ENCODE data around the gene ATP11A. TPM values are rescaled to one million over a fixed set of nuclear protein-coding genes. Genes with fewer than 3 reads are reported as not detected.

ATP11A gene
- total and polyA plus RNA-seq, 9 donors: 11.9 to 26.7 (median 21.3) TPM

DNA sequence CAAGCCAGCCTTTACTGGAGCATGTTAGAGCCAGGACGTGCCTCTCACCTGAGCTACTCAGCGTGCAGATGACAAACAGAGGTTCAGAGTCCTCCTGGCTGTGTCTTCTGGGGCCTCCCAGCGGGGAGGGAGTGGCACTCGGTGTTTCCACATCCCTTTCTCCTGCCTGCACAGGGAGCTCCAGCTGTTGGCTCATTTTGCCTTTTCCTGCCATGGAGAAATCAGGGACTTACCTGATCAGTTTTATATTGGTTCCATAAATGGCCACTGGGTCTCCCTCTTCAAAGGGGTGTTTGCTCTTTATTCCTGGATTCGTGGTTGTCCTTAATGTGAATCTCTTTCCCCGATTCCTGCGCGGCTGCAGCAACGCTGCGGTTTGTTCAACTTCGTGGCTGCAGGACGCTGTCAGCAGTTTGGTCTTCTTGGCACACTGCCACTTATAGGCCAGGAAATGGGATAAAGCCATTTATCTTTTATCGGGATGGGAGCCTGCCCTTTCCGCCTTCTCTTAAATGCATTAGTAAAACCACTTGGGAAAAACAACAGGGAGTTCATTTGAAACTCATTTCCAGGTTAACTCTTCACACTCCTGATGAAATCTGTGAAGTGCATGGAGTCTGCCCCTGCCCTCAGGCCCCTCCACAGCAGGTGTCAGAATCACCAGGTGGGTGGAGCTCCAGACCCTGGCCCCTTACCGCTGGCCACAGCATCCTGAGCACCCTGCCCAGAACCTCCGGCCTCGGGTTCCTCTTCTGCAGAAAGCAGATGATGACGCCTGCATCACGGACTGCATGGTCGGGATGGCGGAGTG, 239.3 kb downstream of the ATP11A start:
- no peaks in the 10 kb centered on the region for H3K36me3 ChIP-seq (ENCODE audit: control insufficient read depth, insufficient read depth, low read length)
- H3K9me3 ChIP-seq (replicated peaks; ENCODE audit: control insufficient read depth, low read depth, low read length): no peaks in the 10 kb centered on the region
- WGBS (ENCODE audit: insufficient coverage): 12% methylated on average over 21 of the region's 21 CpGs
- no peak overlapping the region for H3K27ac ChIP-seq (ENCODE audit: low read length)
- no peak overlapping the region for H3K4me3 ChIP-seq (ENCODE audit: low read length)
- H3K4me1 ChIP-seq (ENCODE audit: control insufficient read depth, insufficient read depth, low read length): peaks cover 23% of the 10 kb centered on the region
- peaks cover 13% of the 10 kb centered on the region for H3K27me3 ChIP-seq (ENCODE audit: control insufficient read depth, insufficient read depth, low read length)
- peak; percentile 70 for DNase-seq

DNA sequence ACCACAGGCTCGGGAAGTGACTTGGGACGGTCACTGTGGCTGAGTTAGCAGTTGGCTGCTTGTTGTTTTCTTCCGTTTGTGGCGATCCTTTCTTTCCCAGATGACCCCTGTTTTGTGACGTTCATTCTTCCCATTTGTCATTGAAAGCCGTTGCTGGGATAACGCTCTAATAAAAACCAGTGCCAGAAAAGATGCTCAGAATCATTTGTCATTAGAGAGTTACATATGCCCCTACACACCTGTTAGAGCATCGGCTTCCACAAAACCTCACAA, 239.9 kb downstream of the ATP11A start:
- no peak for DNase-seq
- 23% methylated on average over 7 of the region's 8 CpGs for WGBS (ENCODE audit: insufficient coverage)
- Histone ChIP-seq H3K9me3 (replicated peaks; ENCODE audit: control insufficient read depth, low read depth, low read length) (no peaks in the 10 kb centered on the region), H3K36me3 (ENCODE audit: control insufficient read depth, insufficient read depth, low read length) (no peaks in the 10 kb centered on the region), H3K4me1 (ENCODE audit: control insufficient read depth, insufficient read depth, low read length) (peaks cover 23% of the 10 kb centered on the region), H3K27ac (ENCODE audit: low read length) (no peak overlapping the region), H3K4me3 (ENCODE audit: low read length) (no peak overlapping the region), H3K27me3 (ENCODE audit: control insufficient read depth, insufficient read depth, low read length) (peaks cover 13% of the 10 kb centered on the region)

DNA sequence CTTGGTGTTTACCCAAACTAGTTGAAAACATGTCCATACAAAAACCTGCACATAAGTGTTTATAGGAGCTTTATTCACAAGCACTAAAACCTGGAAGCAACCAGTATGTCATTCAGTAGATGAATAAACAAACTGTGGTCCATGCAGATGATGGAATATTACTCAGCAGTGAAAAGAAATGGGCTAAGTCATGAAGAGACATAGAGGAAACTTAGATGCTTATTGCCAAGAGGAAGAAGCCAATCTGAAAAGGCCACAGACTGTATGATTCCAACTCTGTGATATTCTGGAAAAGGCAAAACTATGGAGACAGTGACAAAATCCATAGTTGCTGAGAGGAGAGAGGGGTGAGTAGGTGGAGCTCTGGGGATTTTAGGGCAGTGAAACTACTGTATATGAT, 240.4 kb downstream of the ATP11A start:
- Histone ChIP-seq H3K27me3 (ENCODE audit: control insufficient read depth, insufficient read depth, low read length) (peaks cover 13% of the 10 kb centered on the region), H3K4me3 (ENCODE audit: low read length) (no peak overlapping the region)

DNA sequence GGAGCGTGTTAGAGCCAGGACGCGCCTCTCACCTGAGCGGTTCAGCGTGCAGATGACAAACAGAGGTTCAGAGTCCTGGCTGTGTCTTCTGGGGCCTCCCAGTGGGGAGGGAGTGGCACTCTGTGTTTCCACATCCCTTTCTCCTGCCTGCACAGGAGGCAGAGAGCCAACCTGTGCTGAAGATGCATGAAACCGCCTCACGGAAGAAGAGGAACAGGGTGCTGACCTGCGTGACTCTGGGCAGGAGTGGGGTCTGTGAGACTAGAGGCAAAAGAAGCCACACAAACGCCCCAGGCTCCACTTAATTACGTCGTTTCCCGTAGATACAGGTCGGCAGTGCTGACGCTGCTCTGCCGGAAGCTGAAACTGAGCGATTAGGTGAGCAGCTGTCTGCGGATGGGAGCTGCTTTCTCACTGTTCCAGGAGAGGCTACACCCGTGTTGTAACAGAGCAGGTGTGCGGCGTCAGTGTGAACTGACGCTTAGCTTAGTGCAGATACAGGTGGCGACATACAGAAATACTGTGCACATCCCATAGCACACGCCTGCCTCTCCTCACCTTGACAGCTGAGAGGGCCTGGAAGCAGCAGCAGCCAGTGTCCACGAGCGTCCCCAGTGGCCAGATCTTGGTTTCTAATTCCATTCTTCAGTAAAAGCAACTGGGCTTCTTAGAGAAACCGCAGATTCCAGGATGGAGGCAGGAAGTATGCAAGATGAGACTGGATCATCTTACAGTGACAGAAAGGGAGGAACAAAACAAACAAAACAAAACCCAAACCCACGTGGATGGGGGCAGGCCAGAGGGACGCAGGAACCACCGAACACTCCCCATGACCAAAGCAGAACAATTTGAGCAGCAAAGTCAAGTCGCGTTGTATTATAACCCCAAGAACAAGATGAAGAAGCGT, 241.4 kb downstream of the ATP11A start:
- no peak overlapping the region for H3K4me3 ChIP-seq (ENCODE audit: low read length)
- no peak overlapping the region for H3K27ac ChIP-seq (ENCODE audit: low read length)
- H3K9me3 ChIP-seq (replicated peaks; ENCODE audit: control insufficient read depth, low read depth, low read length): no peaks in the 10 kb centered on the region
- H3K27me3 ChIP-seq (ENCODE audit: control insufficient read depth, insufficient read depth, low read length): peaks cover 13% of the 10 kb centered on the region
- no peaks in the 10 kb centered on the region for H3K36me3 ChIP-seq (ENCODE audit: control insufficient read depth, insufficient read depth, low read length)
- 40% methylated on average over 22 of the region's 32 CpGs for WGBS (ENCODE audit: insufficient coverage)
- H3K4me1 ChIP-seq (ENCODE audit: control insufficient read depth, insufficient read depth, low read length): peaks cover 23% of the 10 kb centered on the region
- peak; percentile 89 for DNase-seq

More for the DNA sequence above, 240.4 kb downstream of the ATP11A start:
- Histone ChIP-seq H3K27ac (ENCODE audit: low read length) (no peak overlapping the region), H3K4me1 (ENCODE audit: control insufficient read depth, insufficient read depth, low read length) (peaks cover 23% of the 10 kb centered on the region), H3K36me3 (ENCODE audit: control insufficient read depth, insufficient read depth, low read length) (no peaks in the 10 kb centered on the region), H3K9me3 (replicated peaks; ENCODE audit: control insufficient read depth, low read depth, low read length) (no peaks in the 10 kb centered on the region)
- DNase-seq: no peak

DNA sequence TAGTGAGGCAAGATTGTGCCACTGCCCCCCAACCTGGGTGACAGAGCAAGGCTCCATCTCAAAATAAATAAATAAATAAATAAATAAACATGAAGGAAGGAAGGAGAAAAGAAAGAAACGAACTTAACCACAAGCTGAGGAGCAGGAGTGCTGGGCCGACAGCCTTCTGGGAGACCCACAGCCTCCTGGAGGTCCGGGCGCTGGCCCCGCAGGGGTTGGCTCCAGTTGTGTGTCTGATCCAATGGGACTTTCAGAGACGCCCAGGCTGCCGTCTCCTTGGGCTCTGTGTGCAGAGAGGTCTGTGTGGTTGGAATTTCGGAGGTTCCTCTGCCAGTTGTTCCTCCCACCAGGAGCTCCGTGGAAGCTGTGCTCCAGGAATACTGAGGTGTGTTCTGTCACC, 243.1 kb downstream of the ATP11A start:
- H3K36me3 ChIP-seq (ENCODE audit: control insufficient read depth, insufficient read depth, low read length): no peaks in the 10 kb centered on the region
- peaks cover 13% of the 10 kb centered on the region for H3K27me3 ChIP-seq (ENCODE audit: control insufficient read depth, insufficient read depth, low read length)
- no peak overlapping the region for H3K27ac ChIP-seq (ENCODE audit: low read length)
- no peaks in the 10 kb centered on the region for H3K9me3 ChIP-seq (replicated peaks; ENCODE audit: control insufficient read depth, low read depth, low read length)
- H3K4me1 ChIP-seq (ENCODE audit: control insufficient read depth, insufficient read depth, low read length): peaks cover 23% of the 10 kb centered on the region
- WGBS (ENCODE audit: insufficient coverage): 92% methylated on average over 4 of the region's 9 CpGs
- H3K4me3 ChIP-seq (ENCODE audit: low read length): no peak overlapping the region
- DNase-seq: no peak

DNA sequence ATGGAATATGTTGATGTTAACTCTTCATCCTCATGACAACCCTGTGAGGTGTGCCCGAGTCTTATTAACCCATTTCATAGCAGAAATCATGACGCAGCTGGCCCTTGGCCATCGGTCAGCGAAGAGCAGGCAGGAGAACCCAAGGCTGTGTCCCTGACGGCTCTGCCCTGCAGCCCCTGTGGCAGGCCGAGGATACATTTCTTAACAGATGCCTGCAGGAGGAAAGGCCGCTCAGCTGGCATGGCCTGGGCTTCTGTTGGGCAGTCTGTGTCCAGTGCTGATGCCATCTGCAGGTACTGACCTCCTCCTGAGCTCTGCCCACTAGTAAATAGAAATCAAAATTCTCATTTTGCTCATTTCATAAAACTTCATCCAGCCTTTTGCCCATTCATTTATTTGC, 243.8 kb downstream of the ATP11A start:
- no peaks in the 10 kb centered on the region for H3K36me3 ChIP-seq (ENCODE audit: control insufficient read depth, insufficient read depth, low read length)
- H3K4me3 ChIP-seq (ENCODE audit: low read length): no peak overlapping the region
- H3K4me1 ChIP-seq (ENCODE audit: control insufficient read depth, insufficient read depth, low read length): peaks cover 20% of the 10 kb centered on the region
- no peaks in the 10 kb centered on the region for H3K9me3 ChIP-seq (replicated peaks; ENCODE audit: control insufficient read depth, low read depth, low read length)
- peaks cover 10% of the 10 kb centered on the region for H3K27me3 ChIP-seq (ENCODE audit: control insufficient read depth, insufficient read depth, low read length)
- WGBS (ENCODE audit: insufficient coverage): 83% methylated on average over 7 of the region's 7 CpGs
- DNase-seq: no peak
- no peak overlapping the region for H3K27ac ChIP-seq (ENCODE audit: low read length)

DNA sequence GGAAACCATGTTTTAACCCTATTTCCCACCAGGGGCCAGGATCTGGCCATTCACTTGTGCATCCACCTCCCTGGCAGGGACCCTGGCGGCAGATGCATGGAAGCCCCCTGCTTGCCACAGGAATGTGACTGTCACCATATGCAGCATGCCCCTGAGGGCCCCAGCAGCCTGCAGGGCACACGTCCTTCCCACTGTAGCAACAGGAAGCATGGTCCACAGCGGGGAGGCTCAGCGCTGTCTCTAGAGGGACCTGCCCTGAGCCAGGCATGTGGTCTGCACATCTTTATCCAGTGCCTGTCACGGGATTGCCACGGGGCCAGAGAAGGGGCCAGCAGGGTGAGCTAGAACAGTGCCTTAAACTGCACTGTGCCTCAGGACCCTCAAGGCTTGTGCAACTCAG, 244.2 kb downstream of the ATP11A start:
- no peak overlapping the region for H3K27ac ChIP-seq (ENCODE audit: low read length)
- peaks cover 9% of the 10 kb centered on the region for H3K27me3 ChIP-seq (ENCODE audit: control insufficient read depth, insufficient read depth, low read length)
- 32% methylated on average over 6 of the region's 6 CpGs for WGBS (ENCODE audit: insufficient coverage)
- peaks cover 16% of the 10 kb centered on the region for H3K4me1 ChIP-seq (ENCODE audit: control insufficient read depth, insufficient read depth, low read length)
- no peak for DNase-seq
- H3K9me3 ChIP-seq (replicated peaks; ENCODE audit: control insufficient read depth, low read depth, low read length): no peaks in the 10 kb centered on the region
- no peaks in the 10 kb centered on the region for H3K36me3 ChIP-seq (ENCODE audit: control insufficient read depth, insufficient read depth, low read length)
- H3K4me3 ChIP-seq (ENCODE audit: low read length): no peak overlapping the region

Other genes starting within 250 kb of the ATP11A start
- 14.2 TPM for gene TUBGCP3, start 101.9 kb upstream of the ATP11A start, total RNA-seq
- gene TUBGCP3, start 101.9 kb upstream of the ATP11A start, polyA plus RNA-seq (ENCODE audit: insufficient read depth in 1 of 8, insufficient read length in 8 of 8, low replicate concordance in 1 of 8): 10 to 100 TPM; 15.4 to 18.1 (median 16.9) TPM